K562 (cell line): Measurements from ENCODE around the gene NPDC1. TPM values are rescaled to one million over a fixed set of nuclear protein-coding genes. Genes with fewer than 3 reads are reported as not detected.
A peak's percentile ranks its signal among the peaks of the same experiment; 100 is the strongest.

Experiments used
- ATAC-seq: fragments of 200-7000 bp; cut with Tn5 transposase; 3 replicates; pipeline ENCODE4 v1.9.1; 2020; ENCODE audit warnings: moderate library complexity
- BruUV-seq: library from RNA; stranded (reverse); fragments of 400-500 nt; replicated peaks from 2 replicates; lab custom pipeline; 2021; lab: Mats Ljungman, UMichigan
- CTCF ChIA-PET: fragments of 300-600 bp; formaldehyde crosslinking; extraction: SDS; loops from one replicate; lab custom pipeline; 2021; ENCODE audit warnings: low intra/inter-chr PET ratio; lab: Yijun Ruan, JAX
- POLR2A ChIA-PET: fragments of 300-600, 350-650 bp; sonication (Branson Sonifier 250); formaldehyde crosslinking; extraction: SDS; loops from one replicate; lab custom pipeline; 2021; ENCODE audit warnings: antibody characterized with exemption, inconsistent platforms; lab: Yijun Ruan, JAX
- DNase-seq, 4 experiments: peaks; one replicate each; pipeline versions ENCODE4 v3.0.0 to v3.0.0-alpha.2; 2011 to 2018; ENCODE audit warnings: low spot score in 3 of 4, mixed read lengths in 3 of 4; ENCODE audit errors: extremely low read depth in 1 of 4
- FAIRE-seq: peaks from 2 replicates; lab custom pipeline; 2011; peaks lifted over from hg19 to GRCh38; lab: Jason Lieb, UNC
- H2AFZ ChIP-seq: 2 replicates; pipeline ENCODE4 v1.6.0; 2011; ENCODE audit warnings: low read depth, low read length, control low read depth, inconsistent platforms
- H3K27ac ChIP-seq: fragments of 200-600 bp; 3 replicates; pipeline ENCODE4 v1.8.0; 2011; ENCODE audit warnings: low read depth, mild to moderate bottlenecking, control low read depth, inconsistent platforms, low read length, moderate library complexity, mixed read lengths; ENCODE audit errors: extremely low read depth
- H3K27me3 ChIP-seq, 2 experiments: fragments of 300-600 bp in 1 of 2; 2 replicates in 1 of 2; 3 replicates in 1 of 2; pipeline versions ENCODE4 v1.6.0 to v1.8.0; 2011; ENCODE audit warnings: inconsistent platforms in 2 of 2, low read length in 2 of 2, mild to moderate bottlenecking in 1 of 2, mixed read lengths in 1 of 2, moderate library complexity in 1 of 2; ENCODE audit not compliant: control insufficient read depth in 2 of 2, insufficient read depth in 2 of 2
- H3K36me3 ChIP-seq: fragments of 300-600 bp; 3 replicates; pipeline ENCODE4 v1.8.0; 2011; ENCODE audit warnings: mild to moderate bottlenecking, low read length, inconsistent platforms; ENCODE audit not compliant: control insufficient read depth, insufficient read depth
- H3K4me1 ChIP-seq, 2 experiments: fragments of 200-600 bp in 1 of 2; replicated peaks in 1 of 2; 2 replicates in 1 of 2; 3 replicates in 1 of 2; pipeline versions ENCODE4 v1.5.1 to v1.8.0; 2011; ENCODE audit warnings: inconsistent platforms in 2 of 2, low read length in 2 of 2, mild to moderate bottlenecking in 1 of 2, mixed read lengths in 1 of 2, moderate library complexity in 1 of 2; ENCODE audit not compliant: control insufficient read depth in 2 of 2, insufficient read depth in 2 of 2
- H3K4me2 ChIP-seq: 2 replicates; pipeline ENCODE4 v1.6.1; 2011; ENCODE audit warnings: low read length, control low read depth, inconsistent platforms, mixed read lengths; ENCODE audit not compliant: insufficient read depth
- H3K4me3 ChIP-seq: fragments of 200-600 bp; sonication (generic), shearing (Covaris generic); 2 replicates; pipeline ENCODE4 v1.5.1; 2016; ENCODE audit warnings: control low read depth, inconsistent platforms
- H3K79me2 ChIP-seq: fragments of 200-600 bp; 3 replicates; pipeline ENCODE4 v1.8.0; 2011; ENCODE audit warnings: low read length, inconsistent platforms; ENCODE audit not compliant: control insufficient read depth, insufficient read depth
- H3K9ac ChIP-seq, 2 experiments: 2 replicates each; pipeline versions ENCODE4 v1.6.0 to v1.6.1; 2011; ENCODE audit warnings: low read depth in 2 of 2, low read length in 2 of 2, control low read depth in 1 of 2, inconsistent platforms in 1 of 2, mild to moderate bottlenecking in 1 of 2, mixed read lengths in 1 of 2; ENCODE audit not compliant: insufficient read depth in 1 of 2
- H3K9me1 ChIP-seq: one replicate; pipeline ENCODE4 v1.6.0; 2011; ENCODE audit warnings: inconsistent platforms, mild to moderate bottlenecking, low read length, moderate library complexity; ENCODE audit not compliant: control insufficient read depth, insufficient read depth
- H3K9me3 ChIP-seq: replicated peaks from 2 replicates; pipeline ENCODE4 v1.5.1; 2011; ENCODE audit warnings: low read depth, low read length, inconsistent platforms; ENCODE audit not compliant: control insufficient read depth, insufficient read depth
- H4K20me1 ChIP-seq: replicated peaks from 2 replicates; pipeline ENCODE4 v1.6.1; 2011; ENCODE audit warnings: low read length, inconsistent platforms, mixed read lengths; ENCODE audit not compliant: control insufficient read depth, insufficient read depth
- CEBPG ChIP-seq, 3 experiments: fragments of 200-800 bp in 1 of 3; sonication (Bioruptor generic) in 1 of 3; sonication (generic) in 1 of 3; formaldehyde crosslinking in 1 of 3; IDR thresholded peaks in 2 of 3; conservative IDR thresholded peaks in 1 of 3; 2 replicates each; pipeline versions ENCODE4 v1.6.1 to v1.8.0; 2016 to 2022; ENCODE audit warnings: missing compliant biosample characterization in 2 of 3, missing genetic modification characterization in 2 of 3, mild to moderate bottlenecking in 1 of 3, missing genetic modification reagents in 1 of 3
- HNRNPL ChIP-seq: fragments of 200-400 bp; formaldehyde crosslinking; IDR thresholded peaks from 2 replicates; pipeline ENCODE4 v1.6.1; 2017; ENCODE audit warnings: low read depth, mild to moderate bottlenecking, low read length
- NFIC ChIP-seq: fragments of 450-650 bp; IDR thresholded peaks from 2 replicates; pipeline ENCODE4 v1.6.1; 2017; ENCODE audit warnings: mild to moderate bottlenecking, inconsistent platforms
- WGBS: fragments of 100-300 bp; shearing (Covaris generic); methylation state at CpG from one replicate; pipeline ENCODE4 v1.1.6; 2016; ENCODE audit warnings: low coverage, mixed read lengths; ENCODE audit not compliant: insufficient coverage; ENCODE audit errors: missing lambda C conversion rate; 5-methylcytosine and 5-hydroxymethylcytosine counted together
- in situ Hi-C: fragments of 300-500 bp; cut with MboI; formaldehyde crosslinking; loops from 4 replicates; pipeline ENCODE4 v1.15.0; 2018; ENCODE audit warnings: inconsistent platforms, mixed read lengths
- intact Hi-C: fragments of 100-400 bp; cut with micrococcal nuclease; formaldehyde crosslinking; loops from 2 replicates; pipeline ENCODE4 v1.14.2; 2022
- polyA plus RNA-seq, 8 experiments: library from polyadenylated mRNA; depleted of rRNA in 4 of 8; stranded (reverse) in 5 of 8; unstranded in 3 of 8; fragments of >200 nt; fragmentation: Nextera tagmentation in 2 of 8; fragmentation: Illumina TruSeq in 1 of 8; extraction: Ambion mirVana in 2 of 8; extraction: Trizol in 1 of 8; gene quantifications; 2 replicates each; pipeline versions ENCODE4 v1.2.1 to v1.2.3, GENCODE V29; 2011 to 2014; ENCODE audit warnings: inconsistent platforms in 1 of 8, missing spikeins in 1 of 8
- total RNA-seq, 7 experiments: library from RNA; depleted of rRNA in 6 of 7; stranded (reverse); fragments of >200 nt in 6 of 7; fragmentation: Illumina TruSeq in 2 of 7; extraction: Trizol in 2 of 7; gene quantifications; 2 replicates each; pipeline versions ENCODE4 v1.2.1 to v1.2.3, GENCODE V29; 2011 to 2021; ENCODE audit warnings: low replicate concordance in 1 of 7

Gene NPDC1
- total and polyA plus RNA-seq, 9 of the 15 experiments (the other 6 are each of a cell fraction or from before 2014, with no cell fraction given), result 0.06 to 2.1 (median 0.53) TPM; not detected in 3

DNA sequence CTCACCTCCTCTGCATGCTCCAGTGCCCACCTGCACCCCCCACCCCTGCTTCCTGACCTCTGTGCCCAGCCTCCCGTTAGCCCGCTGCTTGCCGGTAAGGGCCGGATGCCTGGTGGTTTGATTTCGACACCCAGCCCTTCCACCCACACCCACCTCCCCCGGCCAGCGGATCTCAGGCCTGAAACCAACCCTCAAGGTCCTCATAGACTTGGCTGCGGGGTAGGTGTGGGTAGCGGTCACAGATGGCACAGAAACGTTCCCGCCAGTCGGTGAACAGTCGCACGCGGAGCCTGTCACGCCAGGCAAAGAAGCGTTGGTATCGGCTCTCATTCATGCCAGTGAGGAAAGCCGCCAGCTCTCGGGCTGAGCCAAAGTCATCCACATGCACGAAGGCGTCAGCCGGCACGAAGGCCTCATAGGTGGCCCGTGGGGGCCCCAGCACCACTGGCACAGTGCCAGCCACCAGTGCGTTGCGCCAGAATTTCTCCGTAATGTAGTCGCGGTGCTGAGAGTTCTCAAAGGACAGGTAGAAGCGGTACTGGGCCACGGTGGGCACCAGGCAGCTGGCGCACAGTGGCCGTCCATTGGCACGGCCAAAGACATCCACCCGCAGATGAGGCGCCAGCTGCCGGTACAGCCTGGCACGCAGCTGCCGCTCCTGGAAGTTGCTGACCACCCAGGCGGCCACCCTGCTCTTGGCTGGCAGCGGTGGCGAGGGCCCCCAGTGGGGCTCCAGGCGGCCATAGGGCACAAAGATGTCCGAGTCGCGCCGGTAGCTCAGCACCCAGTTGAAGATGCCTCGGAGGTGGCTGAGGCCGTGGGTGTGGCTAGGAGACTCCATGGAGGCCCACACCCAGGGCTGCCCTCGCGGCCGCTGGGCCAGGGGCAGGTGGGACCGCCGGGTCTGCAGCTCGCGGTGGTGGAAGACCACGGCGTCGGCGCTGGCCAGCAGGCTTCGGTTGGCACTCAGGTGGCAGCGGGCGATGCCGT, 15.1 kb downstream of the NPDC1 start:
- no peak for FAIRE-seq
- POLR2A ChIA-PET, result interaction anchor here (0.7 kb wide), 1 partner anchor 122 kb away, joined by 3 read pairs; no protein-coding TSS in a partner anchor
- TF ChIP-seq CEBPG (CRISPR knock-in tag; IDR thresholded peaks at IDR 0.05) (no peak), CEBPG (tag; conservative IDR thresholded peaks at IDR 0.05 in 1 of 2, IDR thresholded peaks at IDR 0.05 in 1 of 2) (no peak), NFIC (peak; percentile 87), HNRNPL (peak; percentile 53)
- TF ChIP-seq, all 486 proteins: peak for 2
- Histone ChIP-seq H3K9me3 (no peaks in the 10 kb centered on the region), H3K27me3 (no peaks in the 10 kb centered on the region), H2AFZ (no peak overlapping the region), H3K4me1 (peaks cover 9 to 85% of the 10 kb centered on the region in 2 experiments; a peak in 4 of 5 replicates), H3K9me1 (no peaks in the 10 kb centered on the region), H3K36me3 (no peaks in the 10 kb centered on the region), H3K79me2 (peaks cover 3% of the 10 kb centered on the region; the same call in 1 of the 3 replicates), H3K4me2 (no peak overlapping the region), H3K9ac (peak overlapping the region in 1 of 2 experiments; percentile 13; a peak in 1 of 4 replicates), H4K20me1 (no peaks in the 10 kb centered on the region), H3K4me3 (no peak overlapping the region), H3K27ac (no peak overlapping the region)
- ATAC-seq, result no peak
- intact Hi-C loops (no loop called here), in situ Hi-C loops (no loop called here)
- WGBS, result 57% methylated on average over 62 of the region's 65 CpGs
- DNase-seq, result no peak
- no TSS peak for BruUV-seq
- CTCF ChIA-PET, result interaction anchor here (0.6 to 1.0 kb wide), 2 partner anchors 15 to 30 kb away, joined by 3 to 5 read pairs; partner anchors contain the start of gene NPDC1
